Osteoblast (primary cell): ENCODE results near the gene USP10. TPM values are rescaled to one million over a fixed set of nuclear protein-coding genes. Genes with fewer than 3 reads are reported as not detected.
A peak's percentile ranks its signal among the peaks of the same experiment; 100 is the strongest.

ENCODE experiments used
- DNase-seq: peaks from one replicate; pipeline ENCODE4 v3.0.0; 2011; ENCODE audit warnings: low spot score, mixed read lengths; ENCODE audit not compliant: insufficient read length; ENCODE audit errors: missing footprints
- H2AFZ ChIP-seq: 2 replicates; pipeline ENCODE4 v1.6.0; 2011; ENCODE audit warnings: mild to moderate bottlenecking, low read length
- H3K27ac ChIP-seq: 2 replicates; pipeline ENCODE4 v1.5.1; 2011; ENCODE audit warnings: mild to moderate bottlenecking, low read depth, low read length, moderate library complexity
- H3K27me3 ChIP-seq: 2 replicates; pipeline ENCODE4 v1.6.0; 2012; ENCODE audit warnings: mild to moderate bottlenecking, control low read depth, inconsistent platforms, low read length, moderate library complexity; ENCODE audit not compliant: insufficient read depth
- H3K36me3 ChIP-seq: 2 replicates; pipeline ENCODE4 v1.5.1; 2011; ENCODE audit warnings: mild to moderate bottlenecking, low read length, control low read depth, moderate library complexity; ENCODE audit not compliant: insufficient read depth
- H3K4me1 ChIP-seq: 2 replicates; pipeline ENCODE4 v1.5.1; 2011; ENCODE audit warnings: mild to moderate bottlenecking, low read length, control low read depth, moderate library complexity; ENCODE audit not compliant: insufficient read depth
- H3K4me2 ChIP-seq: 2 replicates; pipeline ENCODE4 v1.6.0; 2011; ENCODE audit warnings: mild to moderate bottlenecking, low read length; ENCODE audit not compliant: insufficient read depth
- H3K4me3 ChIP-seq: fragments of 200-600 bp; sonication (generic); 3 replicates; pipeline ENCODE4 v1.5.1; 2012; ENCODE audit warnings: mild to moderate bottlenecking, low read length, inconsistent platforms; ENCODE audit not compliant: insufficient read depth
- H3K79me2 ChIP-seq: 2 replicates; pipeline ENCODE4 v1.6.0; 2012; ENCODE audit warnings: mild to moderate bottlenecking, low read length, control low read depth, inconsistent platforms; ENCODE audit not compliant: insufficient read depth
- H3K9me3 ChIP-seq: 2 replicates; pipeline ENCODE4 v1.5.1; 2011; ENCODE audit warnings: low read depth, low read length, control low read depth
- H4K20me1 ChIP-seq: 2 replicates; pipeline ENCODE4 v1.6.0; 2012; ENCODE audit warnings: mild to moderate bottlenecking, low read length, control low read depth; ENCODE audit not compliant: insufficient read depth
- CTCF ChIP-seq: IDR thresholded peaks from 2 replicates; pipeline ENCODE4 v1.5.1; 2011; ENCODE audit warnings: mild to moderate bottlenecking, low read depth, low read length, moderate library complexity; ENCODE audit errors: extremely low read depth
- total RNA-seq: library from RNA; depleted of rRNA; stranded (reverse); fragments of >200 nt; gene quantifications from 2 replicates; pipeline ENCODE4 v1.2.3, GENCODE V29; 2012

Gene USP10, protein sequence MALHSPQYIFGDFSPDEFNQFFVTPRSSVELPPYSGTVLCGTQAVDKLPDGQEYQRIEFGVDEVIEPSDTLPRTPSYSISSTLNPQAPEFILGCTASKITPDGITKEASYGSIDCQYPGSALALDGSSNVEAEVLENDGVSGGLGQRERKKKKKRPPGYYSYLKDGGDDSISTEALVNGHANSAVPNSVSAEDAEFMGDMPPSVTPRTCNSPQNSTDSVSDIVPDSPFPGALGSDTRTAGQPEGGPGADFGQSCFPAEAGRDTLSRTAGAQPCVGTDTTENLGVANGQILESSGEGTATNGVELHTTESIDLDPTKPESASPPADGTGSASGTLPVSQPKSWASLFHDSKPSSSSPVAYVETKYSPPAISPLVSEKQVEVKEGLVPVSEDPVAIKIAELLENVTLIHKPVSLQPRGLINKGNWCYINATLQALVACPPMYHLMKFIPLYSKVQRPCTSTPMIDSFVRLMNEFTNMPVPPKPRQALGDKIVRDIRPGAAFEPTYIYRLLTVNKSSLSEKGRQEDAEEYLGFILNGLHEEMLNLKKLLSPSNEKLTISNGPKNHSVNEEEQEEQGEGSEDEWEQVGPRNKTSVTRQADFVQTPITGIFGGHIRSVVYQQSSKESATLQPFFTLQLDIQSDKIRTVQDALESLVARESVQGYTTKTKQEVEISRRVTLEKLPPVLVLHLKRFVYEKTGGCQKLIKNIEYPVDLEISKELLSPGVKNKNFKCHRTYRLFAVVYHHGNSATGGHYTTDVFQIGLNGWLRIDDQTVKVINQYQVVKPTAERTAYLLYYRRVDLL
- total RNA-seq: 41.8 and 43.1 TPM in 2 replicates

GRCh38 chr16:84699712-84700445, at the start of gene USP10:
Gene USP10 (plus strand): TSS chr16:84700000. CDS start chr16:84700091, 91 bp downstream.
- Histone ChIP-seq H3K79me2 (peaks cover 49% of the 10 kb centered on the region), H3K27ac (peak within 1 kb of the TSS; percentile 57), H3K36me3 (no peaks in the 10 kb centered on the region), H3K4me1 (peaks cover 6% of the 10 kb centered on the region), H4K20me1 (peaks cover 32% of the 10 kb centered on the region), H3K4me3 (peak within 1 kb of the TSS; percentile 80), H3K27me3 (no peaks in the 10 kb centered on the region), H3K4me2 (peak within 1 kb of the TSS; percentile 90), H2AFZ (peak within 1 kb of the TSS; percentile 77), H3K9me3 (no peaks in the 10 kb centered on the region)
- DNase-seq: peak; percentile 99
- TF ChIP-seq CTCF: no peak

- Histone ChIP-seq H3K79me2 (peaks cover 33% of the 10 kb centered on the region), H3K4me2 (peak overlapping the region; percentile 43), H3K9me3 (no peaks in the 10 kb centered on the region), H4K20me1 (peaks cover 2% of the 10 kb centered on the region), H3K4me3 (no peak overlapping the region), H3K4me1 (peaks cover 12% of the 10 kb centered on the region), H3K27me3 (no peaks in the 10 kb centered on the region), H3K36me3 (peaks cover 34% of the 10 kb centered on the region), H2AFZ (no peak overlapping the region), H3K27ac (peak overlapping the region; percentile 13)
- peak; percentile 90 for DNase-seq
- no peak for TF ChIP-seq CTCF
These were observed 49.5 kb upstream of the USP10 start for GRCh38 chr16:84650062-84650991.

DNA sequence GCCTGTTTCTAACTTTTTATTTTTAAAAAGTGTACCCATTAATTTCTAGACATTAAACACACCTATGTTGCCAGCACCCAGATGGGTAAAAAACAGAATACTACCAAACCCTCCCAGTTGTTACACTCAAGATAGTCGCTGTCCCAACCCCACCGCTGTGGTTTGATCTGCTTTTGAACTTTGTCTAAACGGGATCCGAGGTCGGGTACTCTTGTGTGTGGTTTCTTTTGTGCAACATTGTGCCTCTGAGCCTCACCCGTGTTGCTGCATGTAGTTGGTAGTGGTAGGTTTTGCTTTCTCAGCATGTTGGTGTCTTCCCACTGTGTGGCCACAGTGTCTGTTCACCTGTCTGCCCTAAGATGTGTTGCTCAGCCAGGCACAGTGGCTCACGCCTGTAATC, 47.2 kb upstream of the USP10 start:
- H4K20me1 ChIP-seq: peaks cover 7% of the 10 kb centered on the region
- H3K36me3 ChIP-seq: peaks cover 48% of the 10 kb centered on the region
- no peak overlapping the region for H3K4me3 ChIP-seq
- H3K27me3 ChIP-seq: no peaks in the 10 kb centered on the region
- H2AFZ ChIP-seq: no peak overlapping the region
- H3K79me2 ChIP-seq: peaks cover 40% of the 10 kb centered on the region
- no peak overlapping the region for H3K4me2 ChIP-seq
- TF ChIP-seq CTCF: no peak
- peaks cover 9% of the 10 kb centered on the region for H3K4me1 ChIP-seq
- no peak for DNase-seq
- no peak overlapping the region for H3K27ac ChIP-seq
- no peaks in the 10 kb centered on the region for H3K9me3 ChIP-seq
